WTC11 (cell line): ENCODE data around the gene AMIGO1. TPM values are rescaled to one million over a fixed set of nuclear protein-coding genes. Genes with fewer than 3 reads are reported as not detected.

ENCODE experiments used
- ATAC-seq: fragments of 200-7000 bp; cut with Tn5 transposase; 2 replicates; pipeline ENCODE4 v1.10.0; 2021; ENCODE audit warnings: mild to moderate bottlenecking, moderate library complexity
- CTCF ChIA-PET: fragments of 300-600 bp; sonication (Branson Sonifier 250); formaldehyde crosslinking; loops from one replicate; lab custom pipeline; 2021; ENCODE audit warnings: antibody characterized with exemption; lab: Charles Lee
- POLR2A ChIA-PET: fragments of 350-600 bp; sonication (Branson Sonifier 250); formaldehyde crosslinking; loops from one replicate; lab custom pipeline; 2021; ENCODE audit warnings: antibody characterized with exemption; lab: Charles Lee
- DNase-seq: peaks from one replicate; pipeline ENCODE4 v3.0.0; 2021; ENCODE audit warnings: low spot score
- H3K27ac Mint-ChIP-seq: 2 replicates; pipeline ENCODE4 v1.8.0; 2021; ENCODE audit warnings: mixed read lengths
- H3K27me3 Mint-ChIP-seq: 2 replicates; pipeline ENCODE4 v1.8.0; 2021; ENCODE audit warnings: low read depth, mild to moderate bottlenecking, moderate library complexity, mixed read lengths
- H3K36me3 Mint-ChIP-seq: 2 replicates; pipeline ENCODE4 v1.8.0; 2021; ENCODE audit warnings: mixed read lengths
- H3K4me1 Mint-ChIP-seq: 2 replicates; pipeline ENCODE4 v1.8.0; 2022; ENCODE audit warnings: mixed read lengths
- H3K4me3 Mint-ChIP-seq: 2 replicates; pipeline ENCODE4 v1.8.0; 2021; ENCODE audit warnings: mild to moderate bottlenecking, moderate library complexity, mixed read lengths
- H3K9me3 Mint-ChIP-seq: 2 replicates; pipeline ENCODE4 v1.8.0; 2021; ENCODE audit warnings: mixed read lengths
- ATF6 ChIP-seq: sonication (generic); formaldehyde crosslinking; IDR thresholded peaks from 2 replicates; pipeline ENCODE4 v1.8.1; 2023; ENCODE audit warnings: mild to moderate bottlenecking, missing genetic modification reagents
- EMX1 ChIP-seq: fragments of 250-450 bp; sonication (Bioruptor Pico); IDR thresholded peaks from 2 replicates; pipeline ENCODE4 v1.8.0; 2021; ENCODE audit warnings: mild to moderate bottlenecking
- ERG ChIP-seq: fragments of 250-450 bp; sonication (Bioruptor Pico); IDR thresholded peaks from 2 replicates; pipeline ENCODE4 v1.8.0; 2021; ENCODE audit warnings: mild to moderate bottlenecking
- ETV6 ChIP-seq: sonication (generic); formaldehyde crosslinking; IDR thresholded peaks from 2 replicates; pipeline ENCODE4 v1.8.1; 2022; ENCODE audit warnings: mild to moderate bottlenecking, missing genetic modification reagents
- HMGA2 ChIP-seq: fragments of 250-450 bp; sonication (Bioruptor Pico); IDR thresholded peaks from 2 replicates; pipeline ENCODE4 v1.4.0; 2021; ENCODE audit warnings: mild to moderate bottlenecking, moderate library complexity
- KAT7 ChIP-seq: sonication (generic); formaldehyde crosslinking; IDR thresholded peaks from 2 replicates; pipeline ENCODE4 v1.8.1; 2023; ENCODE audit warnings: missing genetic modification reagents, mild to moderate bottlenecking, borderline replicate concordance
- NFATC4 ChIP-seq: fragments of 250-450 bp; sonication (Bioruptor Pico); IDR thresholded peaks from 2 replicates; pipeline ENCODE4 v1.9.0; 2021; ENCODE audit warnings: mild to moderate bottlenecking
- PRDM15 ChIP-seq: sonication (generic); formaldehyde crosslinking; IDR thresholded peaks from 2 replicates; pipeline ENCODE4 v1.8.0; 2022; ENCODE audit warnings: missing genetic modification reagents
- PREB ChIP-seq: sonication (generic); formaldehyde crosslinking; IDR thresholded peaks from 2 replicates; pipeline ENCODE4 v1.8.1; 2022; ENCODE audit warnings: mild to moderate bottlenecking, missing genetic modification reagents, moderate library complexity, borderline replicate concordance
- ZMAT4 ChIP-seq: fragments of 250-450 bp; sonication (Bioruptor Pico); IDR thresholded peaks from 2 replicates; pipeline ENCODE4 v1.9.0; 2021; ENCODE audit warnings: mild to moderate bottlenecking
- ZNF121 ChIP-seq: sonication (generic); formaldehyde crosslinking; IDR thresholded peaks from 2 replicates; pipeline ENCODE4 v1.8.0; 2023; ENCODE audit warnings: missing genetic modification reagents
- ZNF219 ChIP-seq: sonication (generic); formaldehyde crosslinking; IDR thresholded peaks from 2 replicates; pipeline ENCODE4 v1.8.0; 2023; ENCODE audit warnings: missing genetic modification reagents, mild to moderate bottlenecking, borderline replicate concordance
- ZNF512 ChIP-seq: sonication (generic); formaldehyde crosslinking; IDR thresholded peaks from 2 replicates; pipeline ENCODE4 v1.8.1; 2022; ENCODE audit warnings: missing genetic modification reagents, borderline replicate concordance
- total RNA-seq: library from RNA; stranded (reverse); gene quantifications from 3 replicates; pipeline ENCODE4 v1.2.3, GENCODE V29; 2021
- TF ChIP-seq, protein P1 (sequence below): fragments of 250-450 bp; sonication (Bioruptor Pico); IDR thresholded peaks from 2 replicates; pipeline ENCODE4 v1.9.0; 2021; ENCODE audit warnings: mild to moderate bottlenecking, borderline replicate concordance
- TF ChIP-seq, protein P2 (sequence below): fragments of 200-600 bp; IDR thresholded peaks from 2 replicates; pipeline ENCODE4 v1.8.0; 2022; ENCODE audit warnings: antibody characterized with exemption
- TF ChIP-seq, protein P3 (sequence below): fragments of 250-450 bp; sonication (Bioruptor Pico); IDR thresholded peaks from 2 replicates; pipeline ENCODE4 v2.1.2; 2022; ENCODE audit warnings: mild to moderate bottlenecking, moderate library complexity
- TF ChIP-seq, protein P4 (sequence below): sonication (generic); formaldehyde crosslinking; IDR thresholded peaks from 2 replicates; pipeline ENCODE4 v1.8.1; 2022; ENCODE audit warnings: low read depth, mild to moderate bottlenecking, moderate library complexity, missing genetic modification reagents, borderline replicate concordance

AMIGO1 gene
- total RNA-seq, 1 experiment from 2014 or later, result 2.4 TPM

GRCh38 chr1:109535971-109536491, 26.5 kb upstream of the AMIGO1 start:
- Mint-ChIP-seq H3K36me3 (no peaks in the 10 kb centered on the region), H3K9me3 (no peaks in the 10 kb centered on the region), H3K27me3 (peaks cover 4% of the 10 kb centered on the region), H3K4me1 (peaks cover 9% of the 10 kb centered on the region), H3K27ac (no peak overlapping the region), H3K4me3 (no peak overlapping the region)
- no peak for ATAC-seq
- CTCF ChIA-PET, result interaction anchor here (7.3 to 16.4 kb wide), 2 partner anchors 9 to 41 kb away, joined by 60 to 740 read pairs; partner anchors contain the start of gene CYB561D1
- no peak for DNase-seq
- POLR2A ChIA-PET, result no interaction called here
- no peak for TF ChIP-seq PREB
- no peak for TF ChIP-seq HMGA2 (CRISPR knock-in tag)
- no peak for TF ChIP-seq NFATC4 (CRISPR knock-in tag)
- TF ChIP-seq, protein P1, sequence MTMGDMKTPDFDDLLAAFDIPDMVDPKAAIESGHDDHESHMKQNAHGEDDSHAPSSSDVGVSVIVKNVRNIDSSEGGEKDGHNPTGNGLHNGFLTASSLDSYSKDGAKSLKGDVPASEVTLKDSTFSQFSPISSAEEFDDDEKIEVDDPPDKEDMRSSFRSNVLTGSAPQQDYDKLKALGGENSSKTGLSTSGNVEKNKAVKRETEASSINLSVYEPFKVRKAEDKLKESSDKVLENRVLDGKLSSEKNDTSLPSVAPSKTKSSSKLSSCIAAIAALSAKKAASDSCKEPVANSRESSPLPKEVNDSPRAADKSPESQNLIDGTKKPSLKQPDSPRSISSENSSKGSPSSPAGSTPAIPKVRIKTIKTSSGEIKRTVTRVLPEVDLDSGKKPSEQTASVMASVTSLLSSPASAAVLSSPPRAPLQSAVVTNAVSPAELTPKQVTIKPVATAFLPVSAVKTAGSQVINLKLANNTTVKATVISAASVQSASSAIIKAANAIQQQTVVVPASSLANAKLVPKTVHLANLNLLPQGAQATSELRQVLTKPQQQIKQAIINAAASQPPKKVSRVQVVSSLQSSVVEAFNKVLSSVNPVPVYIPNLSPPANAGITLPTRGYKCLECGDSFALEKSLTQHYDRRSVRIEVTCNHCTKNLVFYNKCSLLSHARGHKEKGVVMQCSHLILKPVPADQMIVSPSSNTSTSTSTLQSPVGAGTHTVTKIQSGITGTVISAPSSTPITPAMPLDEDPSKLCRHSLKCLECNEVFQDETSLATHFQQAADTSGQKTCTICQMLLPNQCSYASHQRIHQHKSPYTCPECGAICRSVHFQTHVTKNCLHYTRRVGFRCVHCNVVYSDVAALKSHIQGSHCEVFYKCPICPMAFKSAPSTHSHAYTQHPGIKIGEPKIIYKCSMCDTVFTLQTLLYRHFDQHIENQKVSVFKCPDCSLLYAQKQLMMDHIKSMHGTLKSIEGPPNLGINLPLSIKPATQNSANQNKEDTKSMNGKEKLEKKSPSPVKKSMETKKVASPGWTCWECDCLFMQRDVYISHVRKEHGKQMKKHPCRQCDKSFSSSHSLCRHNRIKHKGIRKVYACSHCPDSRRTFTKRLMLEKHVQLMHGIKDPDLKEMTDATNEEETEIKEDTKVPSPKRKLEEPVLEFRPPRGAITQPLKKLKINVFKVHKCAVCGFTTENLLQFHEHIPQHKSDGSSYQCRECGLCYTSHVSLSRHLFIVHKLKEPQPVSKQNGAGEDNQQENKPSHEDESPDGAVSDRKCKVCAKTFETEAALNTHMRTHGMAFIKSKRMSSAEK (CRISPR knock-in tag), result no peak
- TF ChIP-seq ATF6 (CRISPR knock-in tag), result no peak
- TF ChIP-seq ETV6, result no peak
- no peak for TF ChIP-seq KAT7 (CRISPR knock-in tag)
- TF ChIP-seq, protein P2, sequence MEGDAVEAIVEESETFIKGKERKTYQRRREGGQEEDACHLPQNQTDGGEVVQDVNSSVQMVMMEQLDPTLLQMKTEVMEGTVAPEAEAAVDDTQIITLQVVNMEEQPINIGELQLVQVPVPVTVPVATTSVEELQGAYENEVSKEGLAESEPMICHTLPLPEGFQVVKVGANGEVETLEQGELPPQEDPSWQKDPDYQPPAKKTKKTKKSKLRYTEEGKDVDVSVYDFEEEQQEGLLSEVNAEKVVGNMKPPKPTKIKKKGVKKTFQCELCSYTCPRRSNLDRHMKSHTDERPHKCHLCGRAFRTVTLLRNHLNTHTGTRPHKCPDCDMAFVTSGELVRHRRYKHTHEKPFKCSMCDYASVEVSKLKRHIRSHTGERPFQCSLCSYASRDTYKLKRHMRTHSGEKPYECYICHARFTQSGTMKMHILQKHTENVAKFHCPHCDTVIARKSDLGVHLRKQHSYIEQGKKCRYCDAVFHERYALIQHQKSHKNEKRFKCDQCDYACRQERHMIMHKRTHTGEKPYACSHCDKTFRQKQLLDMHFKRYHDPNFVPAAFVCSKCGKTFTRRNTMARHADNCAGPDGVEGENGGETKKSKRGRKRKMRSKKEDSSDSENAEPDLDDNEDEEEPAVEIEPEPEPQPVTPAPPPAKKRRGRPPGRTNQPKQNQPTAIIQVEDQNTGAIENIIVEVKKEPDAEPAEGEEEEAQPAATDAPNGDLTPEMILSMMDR, result no peak
- TF ChIP-seq ZNF121 (CRISPR knock-in tag), result no peak
- no peak for TF ChIP-seq ERG
- no peak for TF ChIP-seq PRDM15
- TF ChIP-seq ZMAT4 (CRISPR knock-in tag), result no peak
- no peak for TF ChIP-seq ZNF512 (CRISPR knock-in tag)
- TF ChIP-seq, protein P3, sequence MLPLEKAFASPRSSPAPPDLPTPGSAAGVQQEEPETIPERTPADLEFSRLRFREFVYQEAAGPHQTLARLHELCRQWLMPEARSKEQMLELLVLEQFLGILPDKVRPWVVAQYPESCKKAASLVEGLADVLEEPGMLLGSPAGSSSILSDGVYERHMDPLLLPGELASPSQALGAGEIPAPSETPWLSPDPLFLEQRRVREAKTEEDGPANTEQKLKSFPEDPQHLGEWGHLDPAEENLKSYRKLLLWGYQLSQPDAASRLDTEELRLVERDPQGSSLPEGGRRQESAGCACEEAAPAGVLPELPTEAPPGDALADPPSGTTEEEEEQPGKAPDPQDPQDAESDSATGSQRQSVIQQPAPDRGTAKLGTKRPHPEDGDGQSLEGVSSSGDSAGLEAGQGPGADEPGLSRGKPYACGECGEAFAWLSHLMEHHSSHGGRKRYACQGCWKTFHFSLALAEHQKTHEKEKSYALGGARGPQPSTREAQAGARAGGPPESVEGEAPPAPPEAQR, result no peak
- TF ChIP-seq, protein P4, sequence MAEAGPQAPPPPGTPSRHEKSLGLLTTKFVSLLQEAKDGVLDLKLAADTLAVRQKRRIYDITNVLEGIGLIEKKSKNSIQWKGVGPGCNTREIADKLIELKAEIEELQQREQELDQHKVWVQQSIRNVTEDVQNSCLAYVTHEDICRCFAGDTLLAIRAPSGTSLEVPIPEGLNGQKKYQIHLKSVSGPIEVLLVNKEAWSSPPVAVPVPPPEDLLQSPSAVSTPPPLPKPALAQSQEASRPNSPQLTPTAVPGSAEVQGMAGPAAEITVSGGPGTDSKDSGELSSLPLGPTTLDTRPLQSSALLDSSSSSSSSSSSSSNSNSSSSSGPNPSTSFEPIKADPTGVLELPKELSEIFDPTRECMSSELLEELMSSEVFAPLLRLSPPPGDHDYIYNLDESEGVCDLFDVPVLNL (CRISPR knock-in tag), result no peak
- TF ChIP-seq EMX1 (CRISPR knock-in tag), result no peak
- no peak for TF ChIP-seq ZNF219
